HepG2 (cell line): Measurements from ENCODE around the gene PCIF1. TPM values are rescaled to one million over a fixed set of nuclear protein-coding genes. Genes with fewer than 3 reads are reported as not detected.

ENCODE experiments used
- ATAC-seq: fragments of 200-7000 bp; cut with Tn5 transposase; 3 replicates; pipeline ENCODE4 v1.9.1; 2020; ENCODE audit warnings: mild to moderate bottlenecking, moderate library complexity
- BruUV-seq: library from RNA; stranded (reverse); fragments of 400-500 nt; replicated peaks from 2 replicates; lab custom pipeline; 2021; lab: Mats Ljungman, UMichigan
- CTCF ChIA-PET: fragments of 300-600 bp; formaldehyde crosslinking; extraction: SDS; loops from one replicate; lab custom pipeline; 2021; ENCODE audit warnings: low total read pairs, inconsistent platforms, low intra/inter-chr PET ratio; lab: Yijun Ruan, JAX
- POLR2A ChIA-PET: fragments of 350-600 bp; sonication (Branson Sonifier 250); formaldehyde crosslinking; loops from one replicate; lab custom pipeline; 2020; ENCODE audit warnings: antibody characterized with exemption, inconsistent platforms; lab: Yijun Ruan, JAX
- DNase-seq: peaks from one replicate; pipeline ENCODE4 v3.0.0-alpha.2; 2015; ENCODE audit warnings: low spot score
- FAIRE-seq: peaks from 3 replicates; lab custom pipeline; 2011; peaks lifted over from hg19 to GRCh38; lab: Jason Lieb, UNC
- H2AFZ ChIP-seq: one replicate; pipeline ENCODE4 v1.6.1; 2011; ENCODE audit warnings: low read length, inconsistent platforms
- H3K27ac ChIP-seq: fragments of 300-600 bp; 3 replicates; pipeline ENCODE4 v1.8.0; 2011; ENCODE audit warnings: mixed run types, mild to moderate bottlenecking, mixed read lengths, low read length, inconsistent platforms; ENCODE audit not compliant: insufficient read depth; ENCODE audit errors: extremely low read length
- H3K27me3 ChIP-seq, 2 experiments: fragments of 200-600 bp in 1 of 2; 2 replicates in 1 of 2; 3 replicates in 1 of 2; pipeline versions ENCODE4 v1.6.0 to v1.8.0; 2011; ENCODE audit warnings: low read length in 2 of 2, mild to moderate bottlenecking in 2 of 2, moderate library complexity in 2 of 2, inconsistent platforms in 1 of 2; ENCODE audit not compliant: insufficient read depth in 2 of 2, control insufficient read depth in 1 of 2
- H3K36me3 ChIP-seq, 2 experiments: fragments of 200-600 bp in 1 of 2; replicated peaks in 1 of 2; 2 replicates in 1 of 2; 3 replicates in 1 of 2; pipeline versions ENCODE4 v1.5.1 to v1.8.0; 2011; ENCODE audit warnings: low read length in 2 of 2, inconsistent platforms in 1 of 2; ENCODE audit not compliant: insufficient read depth in 2 of 2, control insufficient read depth in 1 of 2
- H3K4me1 ChIP-seq: 2 replicates; pipeline ENCODE4 v1.5.1; 2012; ENCODE audit warnings: low read length, inconsistent platforms; ENCODE audit not compliant: insufficient read depth
- H3K4me2 ChIP-seq: 2 replicates; pipeline ENCODE4 v1.6.0; 2011; ENCODE audit warnings: low read depth, low read length, inconsistent platforms
- H3K4me3 ChIP-seq, 3 experiments: fragments of 200-600 bp in 1 of 3; sonication (generic), shearing (Covaris generic) in 1 of 3; replicated peaks in 1 of 3; 2 replicates each; pipeline ENCODE4 v1.5.1; 2011 to 2016; ENCODE audit warnings: low read length in 3 of 3, inconsistent platforms in 2 of 3, low read depth in 2 of 3, mild to moderate bottlenecking in 2 of 3, control low read depth in 1 of 3, mixed read lengths in 1 of 3; ENCODE audit not compliant: insufficient read depth in 1 of 3
- H3K79me2 ChIP-seq: one replicate; pipeline ENCODE4 v1.6.1; 2011; ENCODE audit warnings: low read length, inconsistent platforms; ENCODE audit not compliant: insufficient read depth
- H3K9ac ChIP-seq: 2 replicates; pipeline ENCODE4 v1.6.0; 2011; ENCODE audit warnings: mild to moderate bottlenecking, low read depth, low read length, inconsistent platforms; ENCODE audit not compliant: insufficient read depth
- H3K9me3 ChIP-seq: 2 replicates; pipeline ENCODE4 v1.5.1; 2012; ENCODE audit warnings: mild to moderate bottlenecking, low read length
- H4K20me1 ChIP-seq: 2 replicates; pipeline ENCODE4 v1.6.0; 2011; ENCODE audit warnings: inconsistent platforms, mild to moderate bottlenecking, low read length, moderate library complexity; ENCODE audit not compliant: insufficient read depth
- HDAC2 ChIP-seq: sonication (generic); formaldehyde crosslinking; IDR thresholded peaks from 2 replicates; pipeline ENCODE4 v1.4.0; 2020; ENCODE audit warnings: missing genetic modification reagents
- HNRNPLL ChIP-seq: fragments of 200-400 bp; formaldehyde crosslinking; IDR thresholded peaks from 2 replicates; pipeline ENCODE4 v1.6.1; 2017; ENCODE audit warnings: mild to moderate bottlenecking, low read depth, low read length; ENCODE audit not compliant: poor library complexity, severe bottlenecking
- LRRFIP1 ChIP-seq: sonication (generic); formaldehyde crosslinking; conservative IDR thresholded peaks from 2 replicates; pipeline ENCODE4 v1.4.0; 2020; ENCODE audit warnings: missing genetic modification reagents
- MLXIP ChIP-seq: sonication (generic); formaldehyde crosslinking; IDR thresholded peaks from 2 replicates; pipeline ENCODE4 v1.9.0; 2021; ENCODE audit warnings: missing genetic modification reagents, borderline replicate concordance
- NR3C1 ChIP-seq: sonication (generic); formaldehyde crosslinking; IDR thresholded peaks from 2 replicates; pipeline ENCODE4 v1.4.0; 2020; ENCODE audit warnings: missing genetic modification reagents
- RFXANK ChIP-seq: IDR thresholded peaks from 2 replicates; pipeline ENCODE4 v1.6.1; 2016
- ZC3H13 ChIP-seq: sonication (generic); formaldehyde crosslinking; IDR thresholded peaks from 2 replicates; pipeline ENCODE4 v1.8.1; 2023; ENCODE audit warnings: mild to moderate bottlenecking, missing genetic modification reagents, moderate library complexity
- ZFP1 ChIP-seq: IDR thresholded peaks from 2 replicates; pipeline ENCODE4 v1.6.1; 2016
- ZFP91 ChIP-seq: sonication (generic); formaldehyde crosslinking; IDR thresholded peaks from 2 replicates; pipeline ENCODE4 v1.9.0; 2022; ENCODE audit warnings: missing genetic modification reagents, mild to moderate bottlenecking, borderline replicate concordance
- ZNF20 ChIP-seq: sonication (generic); formaldehyde crosslinking; IDR thresholded peaks from 2 replicates; pipeline ENCODE4 v1.4.0; 2020; ENCODE audit warnings: mild to moderate bottlenecking, moderate library complexity, missing genetic modification reagents
- ZNF576 ChIP-seq: sonication (generic); formaldehyde crosslinking; IDR thresholded peaks from 2 replicates; pipeline ENCODE4 v1.4.0; 2020; ENCODE audit warnings: mild to moderate bottlenecking, missing genetic modification reagents
- ZNF710 ChIP-seq: sonication (generic); formaldehyde crosslinking; IDR thresholded peaks from 2 replicates; pipeline ENCODE4 v1.5.0; 2020; ENCODE audit warnings: mild to moderate bottlenecking, missing genetic modification reagents, borderline replicate concordance
- ZNF75D ChIP-seq: sonication (generic); formaldehyde crosslinking; IDR thresholded peaks from 2 replicates; pipeline ENCODE4 v1.8.1; 2023; ENCODE audit warnings: missing genetic modification reagents, mild to moderate bottlenecking, borderline replicate concordance
- ZZZ3 ChIP-seq: sonication (generic); formaldehyde crosslinking; IDR thresholded peaks from 2 replicates; pipeline ENCODE4 v1.4.0; 2020; ENCODE audit warnings: missing genetic modification reagents, mild to moderate bottlenecking, borderline replicate concordance
- WGBS: methylation state at CpG from one replicate; pipeline ENCODE4 v1.1.6; 2017; ENCODE audit warnings: low lambda C conversion rate; 5-methylcytosine and 5-hydroxymethylcytosine counted together
- in situ Hi-C: cut with HindIII; loops from 2 replicates; pipeline ENCODE4 v1.10.0; 2017; ENCODE audit warnings: low pct_unique_long_range_greater_than_20kb; ENCODE audit not compliant: extremely low pct_ligation_motif_present
- intact Hi-C: fragments of 100-400 bp; cut with micrococcal nuclease; formaldehyde crosslinking; loops from one replicate; pipeline ENCODE4 v1.10.0; 2022; ENCODE audit not compliant: unreplicated experiment
- polyA plus RNA-seq, 8 experiments: library from polyadenylated mRNA; depleted of rRNA in 3 of 8; stranded (reverse) in 7 of 8; unstranded in 1 of 8; fragments of >200 nt; fragmentation: Illumina TruSeq in 4 of 8; extraction: Trizol in 4 of 8; gene quantifications; 2 replicates each; pipeline versions ENCODE4 v1.2.1 to v1.2.3, GENCODE V29; 2011 to 2016; ENCODE audit warnings: low read depth in 4 of 8, missing spikeins in 1 of 8, mixed read lengths in 1 of 8; ENCODE audit not compliant: insufficient read depth in 1 of 8
- total RNA-seq, 5 experiments: library from RNA; depleted of rRNA; stranded (reverse); fragments of >200 nt; fragmentation: Illumina TruSeq; extraction: Trizol; gene quantifications; 2 replicates each; pipeline ENCODE4 v1.2.3, GENCODE V29; 2016; ENCODE audit warnings: low read depth in 1 of 5

The PCIF1 gene
- total and polyA plus RNA-seq, 2 of the 13 experiments (the other 11 are each of a cell fraction or from before 2014, with no cell fraction given): 20.9 to 24.4 TPM

- Histone ChIP-seq H3K4me3 (no peak overlapping the region), H3K36me3 (no peaks in the 10 kb centered on the region), H3K4me1 (peaks cover 18% of the 10 kb centered on the region), H3K9ac (no peak overlapping the region), H3K4me2 (no peak overlapping the region), H2AFZ (no peak overlapping the region), H3K79me2 (peaks cover 6% of the 10 kb centered on the region), H3K27me3 (peaks cover 0 to 7% of the 10 kb centered on the region in 2 experiments; a peak in 1 of 5 replicates), H4K20me1 (no peaks in the 10 kb centered on the region), H3K9me3 (no peaks in the 10 kb centered on the region), H3K27ac (no peak overlapping the region)
- POLR2A ChIA-PET: interaction anchor here (1.3 kb wide), 1 partner anchor 40 kb away, joined by 3 read pairs; no protein-coding TSS in a partner anchor
- no TSS peak for BruUV-seq
- ATAC-seq (no peak), FAIRE-seq (no peak), DNase-seq (no peak)
- intact Hi-C loops: loop anchor here (5.0 kb wide), 4 partner anchors 37 to 633 kb away; partner anchors contain the start of genes NCOA5 and PCIF1
- in situ Hi-C loops: no loop called here
- 45% methylated on average over 7 of the region's 7 CpGs for WGBS
- CTCF ChIA-PET: no interaction called here
- TF ChIP-seq ZC3H13 (CRISPR knock-in tag): no peak
- no peak for TF ChIP-seq LRRFIP1
- TF ChIP-seq HDAC2 (CRISPR knock-in tag): no peak
- TF ChIP-seq RFXANK: no peak
- TF ChIP-seq HNRNPLL: no peak
- TF ChIP-seq ZNF75D (CRISPR knock-in tag): no peak
- TF ChIP-seq ZZZ3: no peak
- TF ChIP-seq ZNF20 (CRISPR knock-in tag): no peak
- TF ChIP-seq MLXIP (CRISPR knock-in tag): no peak
- no peak for TF ChIP-seq ZFP1 (CRISPR knock-in tag)
- no peak for TF ChIP-seq ZNF710 (CRISPR knock-in tag)
- TF ChIP-seq ZNF576: no peak
- TF ChIP-seq NR3C1 (CRISPR knock-in tag): no peak
- no peak for TF ChIP-seq ZFP91 (CRISPR knock-in tag)
These were observed 40.5 kb downstream of the PCIF1 start for GRCh38 chr20:45974896-45975565.
